B cell (primary cell): ENCODE measurements around the gene MYOD1.

Source experiments
- EZH2 ChIP-seq: IDR thresholded peaks from 2 replicates; pipeline ENCODE4 v1.6.1; 2012; ENCODE audit warnings: borderline replicate concordance, low read depth, mild to moderate bottlenecking, moderate library complexity, low read length; ENCODE audit not compliant: insufficient read depth, poor library complexity, severe bottlenecking
- TF ChIP-seq, protein P1 (sequence below): fragments of 200-600 bp; IDR thresholded peaks from one replicate; pipeline ENCODE4 v1.8.0; 2022; ENCODE audit warnings: antibody characterized with exemption, mild to moderate bottlenecking

DNA sequence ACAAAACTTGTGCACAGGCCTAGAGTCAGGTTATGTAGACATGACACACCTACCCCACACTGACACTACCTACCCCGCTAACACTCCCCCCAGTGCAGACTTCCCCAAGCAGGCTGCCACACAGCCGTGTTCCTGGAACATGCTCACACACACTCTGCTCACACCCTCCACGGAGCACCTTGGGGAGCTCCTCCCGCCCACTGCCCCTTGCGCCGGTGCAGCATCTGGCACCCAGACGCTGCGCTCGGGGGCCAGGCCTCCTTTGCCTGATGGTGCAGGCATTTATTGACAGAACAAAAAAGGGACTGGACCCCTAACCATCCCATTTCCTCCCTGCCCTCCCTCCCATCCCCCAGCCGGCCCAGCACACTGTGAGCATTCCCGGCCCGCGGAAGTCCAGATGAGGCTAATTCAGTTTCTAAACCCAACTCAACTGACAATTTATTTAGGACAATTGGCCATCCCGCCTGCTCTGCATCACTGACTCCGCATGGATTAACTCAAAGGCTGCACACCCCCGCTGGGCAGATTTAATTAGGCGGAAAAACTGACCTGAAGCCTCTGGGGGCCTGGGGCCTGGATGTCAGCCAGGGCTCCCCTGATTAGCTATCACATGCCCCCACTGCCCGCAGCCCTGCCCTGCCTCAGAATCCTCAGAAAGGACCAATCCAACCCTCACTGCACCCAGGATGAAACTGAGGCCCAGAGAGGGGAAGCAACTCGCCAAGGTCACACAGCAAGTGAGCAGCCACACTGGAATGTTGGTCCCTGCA is 45.3 kb downstream of the MYOD1 start:
- TF ChIP-seq, protein P1, sequence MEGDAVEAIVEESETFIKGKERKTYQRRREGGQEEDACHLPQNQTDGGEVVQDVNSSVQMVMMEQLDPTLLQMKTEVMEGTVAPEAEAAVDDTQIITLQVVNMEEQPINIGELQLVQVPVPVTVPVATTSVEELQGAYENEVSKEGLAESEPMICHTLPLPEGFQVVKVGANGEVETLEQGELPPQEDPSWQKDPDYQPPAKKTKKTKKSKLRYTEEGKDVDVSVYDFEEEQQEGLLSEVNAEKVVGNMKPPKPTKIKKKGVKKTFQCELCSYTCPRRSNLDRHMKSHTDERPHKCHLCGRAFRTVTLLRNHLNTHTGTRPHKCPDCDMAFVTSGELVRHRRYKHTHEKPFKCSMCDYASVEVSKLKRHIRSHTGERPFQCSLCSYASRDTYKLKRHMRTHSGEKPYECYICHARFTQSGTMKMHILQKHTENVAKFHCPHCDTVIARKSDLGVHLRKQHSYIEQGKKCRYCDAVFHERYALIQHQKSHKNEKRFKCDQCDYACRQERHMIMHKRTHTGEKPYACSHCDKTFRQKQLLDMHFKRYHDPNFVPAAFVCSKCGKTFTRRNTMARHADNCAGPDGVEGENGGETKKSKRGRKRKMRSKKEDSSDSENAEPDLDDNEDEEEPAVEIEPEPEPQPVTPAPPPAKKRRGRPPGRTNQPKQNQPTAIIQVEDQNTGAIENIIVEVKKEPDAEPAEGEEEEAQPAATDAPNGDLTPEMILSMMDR: no peak
- TF ChIP-seq EZH2: no peak
